Ovary (tissue), 3 donors: Measurements from ENCODE around the gene NFS1.

ENCODE experiments used
- EP300 ChIP-seq: sonication (generic); formaldehyde crosslinking; IDR thresholded peaks from one replicate; pipeline ENCODE4 v1.6.1; 2017; ENCODE audit warnings: antibody characterized with exemption
- POLR2A ChIP-seq: fragments of 450-650 bp; IDR thresholded peaks from one replicate; pipeline ENCODE4 v1.6.1; 2017; ENCODE audit warnings: antibody characterized with exemption, mild to moderate bottlenecking, moderate library complexity
- TF ChIP-seq, protein P1 (sequence below), 3 donors: fragments of 450-650 bp in 2 of 3; fragments of 200-600 bp in 1 of 3; IDR thresholded peaks; one replicate each; pipeline versions ENCODE4 v1.5.1 to v1.8.0; 2016 to 2022; ENCODE audit warnings: antibody characterized with exemption in 3 of 3, mild to moderate bottlenecking in 1 of 3
- donor health status: DM: no; HTN: no; CAD: no.

DNA sequence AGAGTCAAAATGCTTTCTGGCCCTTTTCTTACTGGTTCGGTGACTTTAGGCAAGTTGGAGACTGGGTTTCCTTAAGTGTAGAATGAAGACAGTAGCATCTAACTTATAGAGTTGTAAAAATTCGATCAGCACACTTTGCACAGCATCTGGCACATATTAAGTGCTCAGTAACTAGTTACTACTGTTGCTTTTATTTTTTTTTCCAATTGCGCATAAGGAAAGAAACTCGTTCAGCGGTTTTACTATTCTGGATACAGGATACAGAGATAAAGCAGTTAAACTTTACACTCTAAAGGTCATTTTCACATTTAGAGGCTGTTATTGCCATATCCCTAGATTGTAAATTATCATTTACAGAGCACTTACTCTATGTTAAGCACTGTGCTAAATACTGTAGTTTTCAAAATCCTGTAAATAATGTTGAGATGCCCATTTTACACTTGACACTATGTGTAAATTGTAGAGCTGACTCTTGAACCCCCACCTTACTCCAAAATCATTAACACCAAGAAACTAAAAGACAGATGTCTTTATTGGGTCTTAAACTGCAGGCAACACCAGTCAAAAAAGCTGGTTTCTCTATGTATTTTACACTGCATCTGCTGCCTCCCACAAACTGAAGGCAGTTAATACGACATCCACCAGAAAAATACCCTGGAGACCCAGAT lies 939 bp upstream of the NFS1 start:
- TF ChIP-seq, protein P1, sequence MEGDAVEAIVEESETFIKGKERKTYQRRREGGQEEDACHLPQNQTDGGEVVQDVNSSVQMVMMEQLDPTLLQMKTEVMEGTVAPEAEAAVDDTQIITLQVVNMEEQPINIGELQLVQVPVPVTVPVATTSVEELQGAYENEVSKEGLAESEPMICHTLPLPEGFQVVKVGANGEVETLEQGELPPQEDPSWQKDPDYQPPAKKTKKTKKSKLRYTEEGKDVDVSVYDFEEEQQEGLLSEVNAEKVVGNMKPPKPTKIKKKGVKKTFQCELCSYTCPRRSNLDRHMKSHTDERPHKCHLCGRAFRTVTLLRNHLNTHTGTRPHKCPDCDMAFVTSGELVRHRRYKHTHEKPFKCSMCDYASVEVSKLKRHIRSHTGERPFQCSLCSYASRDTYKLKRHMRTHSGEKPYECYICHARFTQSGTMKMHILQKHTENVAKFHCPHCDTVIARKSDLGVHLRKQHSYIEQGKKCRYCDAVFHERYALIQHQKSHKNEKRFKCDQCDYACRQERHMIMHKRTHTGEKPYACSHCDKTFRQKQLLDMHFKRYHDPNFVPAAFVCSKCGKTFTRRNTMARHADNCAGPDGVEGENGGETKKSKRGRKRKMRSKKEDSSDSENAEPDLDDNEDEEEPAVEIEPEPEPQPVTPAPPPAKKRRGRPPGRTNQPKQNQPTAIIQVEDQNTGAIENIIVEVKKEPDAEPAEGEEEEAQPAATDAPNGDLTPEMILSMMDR (IDR thresholded peaks at IDR 0.05), result no peak
- TF ChIP-seq POLR2A (no peak), EP300 (no peak)
